Measurements from ENCODE around the gene KTN1.

The KTN1 gene

DNA sequence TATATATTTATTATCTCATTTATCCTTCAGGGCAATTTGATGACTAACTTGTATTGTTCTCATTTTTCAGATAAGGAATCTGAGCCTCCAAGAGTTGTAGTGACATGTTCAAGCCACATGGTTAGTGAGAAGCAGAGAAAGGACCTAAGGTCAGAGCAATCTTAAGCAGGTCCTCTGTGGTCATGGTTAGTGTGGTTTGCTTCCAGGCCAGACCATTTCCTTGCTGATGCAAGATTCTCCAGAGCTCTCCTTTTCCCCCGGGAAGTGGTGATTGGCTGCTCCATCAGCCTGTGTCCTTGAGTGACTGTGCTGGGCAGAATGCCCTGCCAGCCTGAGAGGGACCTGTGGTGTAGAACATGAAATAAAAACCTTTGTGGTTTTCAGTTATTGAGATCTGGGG, 141.3 kb downstream of the KTN1 start:
- TF ChIP-seq FOXP2 (optimal IDR thresholded peaks at IDR 0.05; ENCODE audit: control extremely low read depth, extremely low read length, insufficient read depth) (no peak), EZH2 (IDR thresholded peaks at IDR 0.05) (no peak), POLR2AphosphoS5 (IDR thresholded peaks at IDR 0.05; ENCODE audit: borderline replicate concordance, low read depth, low read length) (no peak)
- DNase-seq (ENCODE audit: low read depth, low spot score): no peak

DNA sequence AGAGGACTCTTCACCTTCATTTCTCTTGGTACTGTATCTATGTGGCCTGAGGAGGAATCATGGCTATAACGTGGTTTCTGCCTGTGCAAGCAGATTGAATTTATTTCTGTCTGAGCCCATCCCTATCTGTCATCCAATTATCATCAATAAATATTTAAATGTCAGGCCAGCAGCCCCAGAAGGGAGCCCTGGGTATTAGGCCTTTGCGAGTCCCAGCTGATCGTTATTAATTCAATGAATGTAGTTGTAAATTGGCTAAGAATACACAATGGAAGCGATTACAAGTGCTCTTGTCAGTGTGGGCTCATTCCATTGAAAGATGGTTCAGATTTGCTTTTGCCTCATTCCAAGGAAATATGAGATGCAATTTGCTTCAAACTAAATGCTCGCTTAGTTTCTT, 142.0 kb downstream of the KTN1 start:
- Histone ChIP-seq H3K9me3 (ENCODE audit: low read depth, low read length) (no peaks in the 10 kb centered on the region), H3K36me3 (ENCODE audit: insufficient read depth, low read length) (no peaks in the 10 kb centered on the region), H3K4me3 (0 out of 2 replicates have a peak overlapping the region, but pooled peaks have one; percentile 9), H3K9ac (ENCODE audit: insufficient read length) (no peak overlapping the region), H3K27ac (peak overlapping the region; percentile 99)
- no peak for DNase-seq (ENCODE audit: low read depth, low spot score)
- TF ChIP-seq FOXP2 (optimal IDR thresholded peaks at IDR 0.05; ENCODE audit: control extremely low read depth, extremely low read length, insufficient read depth) (no peak), EZH2 (IDR thresholded peaks at IDR 0.05) (no peak), POLR2AphosphoS5 (IDR thresholded peaks at IDR 0.05; ENCODE audit: borderline replicate concordance, low read depth, low read length) (no peak)

More for the DNA sequence above, 141.3 kb downstream of the KTN1 start:
- Histone ChIP-seq H3K27ac (peak overlapping the region; percentile 99), H3K9me3 (ENCODE audit: low read depth, low read length) (no peaks in the 10 kb centered on the region), H3K4me3 (no peak overlapping the region), H3K36me3 (ENCODE audit: insufficient read depth, low read length) (no peaks in the 10 kb centered on the region), H3K9ac (ENCODE audit: insufficient read length) (no peak overlapping the region)

GRCh38 chr14:55724736-55725135, 144.7 kb downstream of the KTN1 start:
- no peak for DNase-seq (ENCODE audit: low read depth, low spot score)
- no peaks in the 10 kb centered on the region for H3K36me3 ChIP-seq (ENCODE audit: insufficient read depth, low read length)
- no peaks in the 10 kb centered on the region for H3K9me3 ChIP-seq (ENCODE audit: low read depth, low read length)
- H3K9ac ChIP-seq (ENCODE audit: insufficient read length): no peak overlapping the region
- peak overlapping the region; percentile 56 for H3K27ac ChIP-seq
- no peak overlapping the region for H3K4me3 ChIP-seq
- TF ChIP-seq EZH2 (IDR thresholded peaks at IDR 0.05): no peak
- no peak for TF ChIP-seq FOXP2 (optimal IDR thresholded peaks at IDR 0.05; ENCODE audit: control extremely low read depth, extremely low read length, insufficient read depth)
- no peak for TF ChIP-seq POLR2AphosphoS5 (IDR thresholded peaks at IDR 0.05; ENCODE audit: borderline replicate concordance, low read depth, low read length)

- Histone ChIP-seq H3K36me3 (ENCODE audit: insufficient read depth, low read length) (0 out of 2 replicates have a peak, but pooled peaks cover 2% of the 10 kb centered on the region), H3K9ac (ENCODE audit: insufficient read length) (no peak overlapping the region), H3K27ac (no peak overlapping the region), H3K9me3 (ENCODE audit: low read depth, low read length) (no peaks in the 10 kb centered on the region; the same call in 1 of the 2 replicates), H3K4me3 (no peak overlapping the region)
- no peak for TF ChIP-seq FOXP2 (optimal IDR thresholded peaks at IDR 0.05; ENCODE audit: control extremely low read depth, extremely low read length, insufficient read depth)
- TF ChIP-seq POLR2AphosphoS5 (IDR thresholded peaks at IDR 0.05; ENCODE audit: borderline replicate concordance, low read depth, low read length): no peak
- TF ChIP-seq EZH2 (IDR thresholded peaks at IDR 0.05): no peak
- no peak for DNase-seq (ENCODE audit: low read depth, low spot score)
These were observed 150.7 kb downstream of the KTN1 start for GRCh38 chr14:55730592-55731310.

GRCh38 chr14:55731311-55731872, 151.4 kb downstream of the KTN1 start:
- Histone ChIP-seq H3K9ac (ENCODE audit: insufficient read length) (no peak overlapping the region), H3K36me3 (ENCODE audit: insufficient read depth, low read length) (0 out of 2 replicates have a peak, but pooled peaks cover 2% of the 10 kb centered on the region), H3K9me3 (ENCODE audit: low read depth, low read length) (no peaks in the 10 kb centered on the region; the same call in 1 of the 2 replicates), H3K27ac (no peak overlapping the region), H3K4me3 (no peak overlapping the region)
- TF ChIP-seq POLR2AphosphoS5 (IDR thresholded peaks at IDR 0.05; ENCODE audit: borderline replicate concordance, low read depth, low read length) (no peak), EZH2 (IDR thresholded peaks at IDR 0.05) (no peak), FOXP2 (optimal IDR thresholded peaks at IDR 0.05; ENCODE audit: control extremely low read depth, extremely low read length, insufficient read depth) (no peak)
- DNase-seq (ENCODE audit: low read depth, low spot score): no peak

- Histone ChIP-seq H3K9me3 (ENCODE audit: low read depth, low read length) (no peaks in the 10 kb centered on the region; the same call in 1 of the 2 replicates), H3K27ac (no peak overlapping the region), H3K4me3 (no peak overlapping the region), H3K9ac (ENCODE audit: insufficient read length) (no peak overlapping the region), H3K36me3 (ENCODE audit: insufficient read depth, low read length) (0 out of 2 replicates have a peak, but pooled peaks cover 2% of the 10 kb centered on the region)
- TF ChIP-seq EZH2 (IDR thresholded peaks at IDR 0.05) (no peak), POLR2AphosphoS5 (IDR thresholded peaks at IDR 0.05; ENCODE audit: borderline replicate concordance, low read depth, low read length) (no peak), FOXP2 (optimal IDR thresholded peaks at IDR 0.05; ENCODE audit: control extremely low read depth, extremely low read length, insufficient read depth) (no peak)
- DNase-seq (ENCODE audit: low read depth, low spot score): no peak
These were observed 152.0 kb downstream of the KTN1 start for GRCh38 chr14:55731881-55732498.

DNA sequence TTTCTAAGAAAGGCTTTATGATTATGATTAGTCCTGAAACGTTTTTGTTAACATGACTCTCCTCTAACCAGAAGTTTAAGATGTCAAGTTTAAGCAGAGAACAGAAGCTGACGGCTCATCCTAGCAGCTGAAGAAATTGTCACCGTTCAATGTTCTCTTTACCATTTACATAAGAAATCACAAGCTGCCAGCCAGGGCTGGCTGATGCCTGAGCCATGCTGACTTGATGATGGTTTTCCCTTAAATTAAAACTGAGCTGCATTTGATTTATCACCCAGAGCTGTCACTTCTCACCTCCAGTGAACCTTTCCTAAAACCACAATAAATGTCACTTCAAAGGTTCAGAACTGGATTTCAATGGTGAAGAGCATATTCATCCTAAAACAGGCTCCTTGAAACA, 153.6 kb downstream of the KTN1 start:
- Histone ChIP-seq H3K27ac (no peak overlapping the region), H3K9me3 (ENCODE audit: low read depth, low read length) (no peaks in the 10 kb centered on the region; the same call in 1 of the 2 replicates), H3K9ac (ENCODE audit: insufficient read length) (no peak overlapping the region), H3K4me3 (no peak overlapping the region), H3K36me3 (ENCODE audit: insufficient read depth, low read length) (0 out of 2 replicates have a peak, but pooled peaks cover 2% of the 10 kb centered on the region)
- DNase-seq (ENCODE audit: low read depth, low spot score): no peak
- TF ChIP-seq EZH2 (IDR thresholded peaks at IDR 0.05) (no peak), POLR2AphosphoS5 (IDR thresholded peaks at IDR 0.05; ENCODE audit: borderline replicate concordance, low read depth, low read length) (no peak), FOXP2 (optimal IDR thresholded peaks at IDR 0.05; ENCODE audit: control extremely low read depth, extremely low read length, insufficient read depth) (no peak)
